CD4-positive, alpha-beta T cell treated with Interleukin-17A for 4 hours (primary cell): ENCODE data around the gene MMAB.

Experiments used
- DNase-seq: peaks from one replicate; pipeline ENCODE4 v3.0.0-alpha.2; 2020; ENCODE audit warnings: mixed read lengths

The MMAB gene

GRCh38 chr12:109557805-109558204 is 15.5 kb downstream of the MMAB start:
- DNase-seq: no peak

GRCh38 chr12:109557200-109557599 is 16.1 kb downstream of the MMAB start:
- DNase-seq: no peak

GRCh38 chr12:109555431-109556315 is 17.6 kb downstream of the MMAB start:
- DNase-seq: no peak

- no peak for DNase-seq
Measured at GRCh38 chr12:109554761-109555160, 18.5 kb downstream of the MMAB start.

GRCh38 chr12:109553906-109554500 is 19.3 kb downstream of the MMAB start:
- no peak for DNase-seq

GRCh38 chr12:109553483-109553882 is 19.8 kb downstream of the MMAB start:
- no peak for DNase-seq

GRCh38 chr12:109552971-109553370 is 20.3 kb downstream of the MMAB start:
- DNase-seq: no peak

GRCh38 chr12:109551108-109551507 is 22.2 kb downstream of the MMAB start:
- DNase-seq: no peak

- no peak for DNase-seq
Measured at GRCh38 chr12:109550281-109550680, 23.0 kb downstream of the MMAB start.

- no peak for DNase-seq
Measured at GRCh38 chr12:109549613-109550270, 23.6 kb downstream of the MMAB start.

- no peak for DNase-seq
Measured at GRCh38 chr12:109548258-109548657, 25.0 kb downstream of the MMAB start.

- DNase-seq: no peak
Measured at GRCh38 chr12:109547286-109547685, 26.0 kb downstream of the MMAB start.

- no peak for DNase-seq
Measured at GRCh38 chr12:109545826-109546225, 27.5 kb downstream of the MMAB start.

- peak; percentile 18 for DNase-seq
Measured at GRCh38 chr12:109544955-109545531, 28.3 kb downstream of the MMAB start.

GRCh38 chr12:109542876-109543275 is 30.4 kb downstream of the MMAB start:
- DNase-seq: no peak

GRCh38 chr12:109542014-109542413 is 31.3 kb downstream of the MMAB start:
- DNase-seq: no peak

GRCh38 chr12:109541413-109541726 is 31.9 kb downstream of the MMAB start:
- no peak for DNase-seq

GRCh38 chr12:109540526-109541412 is 32.5 kb downstream of the MMAB start:
- DNase-seq: no peak

GRCh38 chr12:109539508-109539907 is 33.8 kb downstream of the MMAB start:
- DNase-seq: no peak

GRCh38 chr12:109538191-109538863 is 35.0 kb downstream of the MMAB start:
- DNase-seq: no peak

- no peak for DNase-seq
Measured at GRCh38 chr12:109537136-109537535, 36.2 kb downstream of the MMAB start.

- no peak for DNase-seq
Measured at GRCh38 chr12:109535863-109536250, 37.4 kb downstream of the MMAB start.
